Tongue (tissue), 2 donors: Measurements from ENCODE around the gene DDX42. TPM values are rescaled to one million over a fixed set of nuclear protein-coding genes. Genes with fewer than 3 reads are reported as not detected.

Experiments used
- DNase-seq: peaks from one replicate; pipeline ENCODE4 v3.0.0-alpha.2; 2015
- total RNA-seq: library from RNA; depleted of rRNA; stranded (reverse); fragments of >200 nt; gene quantifications from one replicate; pipeline ENCODE4 v1.2.3, GENCODE V29; 2014

The DDX42 gene
- total RNA-seq, 1 donor from 2014 or later: 105 TPM

DNA sequence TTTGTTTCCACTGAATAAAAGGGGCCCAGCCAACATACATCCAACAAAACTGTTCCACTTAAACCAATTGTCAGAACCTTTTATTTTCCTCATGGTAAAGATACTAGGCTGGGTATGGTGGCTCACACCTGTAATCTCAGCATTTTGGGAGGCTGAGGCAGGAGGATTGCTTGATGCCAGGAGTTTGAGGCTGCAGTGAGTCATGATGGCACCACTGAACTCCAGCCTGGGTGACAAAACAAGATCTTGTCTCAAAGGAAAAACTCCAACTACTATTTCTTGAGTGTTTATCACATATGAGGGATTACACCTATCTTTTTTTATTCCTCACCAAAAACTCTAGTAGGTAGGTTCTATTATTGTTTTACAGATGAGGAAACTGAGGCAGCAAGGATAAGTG, 48.6 kb downstream of the DDX42 start:
- DNase-seq: no peak

DNA sequence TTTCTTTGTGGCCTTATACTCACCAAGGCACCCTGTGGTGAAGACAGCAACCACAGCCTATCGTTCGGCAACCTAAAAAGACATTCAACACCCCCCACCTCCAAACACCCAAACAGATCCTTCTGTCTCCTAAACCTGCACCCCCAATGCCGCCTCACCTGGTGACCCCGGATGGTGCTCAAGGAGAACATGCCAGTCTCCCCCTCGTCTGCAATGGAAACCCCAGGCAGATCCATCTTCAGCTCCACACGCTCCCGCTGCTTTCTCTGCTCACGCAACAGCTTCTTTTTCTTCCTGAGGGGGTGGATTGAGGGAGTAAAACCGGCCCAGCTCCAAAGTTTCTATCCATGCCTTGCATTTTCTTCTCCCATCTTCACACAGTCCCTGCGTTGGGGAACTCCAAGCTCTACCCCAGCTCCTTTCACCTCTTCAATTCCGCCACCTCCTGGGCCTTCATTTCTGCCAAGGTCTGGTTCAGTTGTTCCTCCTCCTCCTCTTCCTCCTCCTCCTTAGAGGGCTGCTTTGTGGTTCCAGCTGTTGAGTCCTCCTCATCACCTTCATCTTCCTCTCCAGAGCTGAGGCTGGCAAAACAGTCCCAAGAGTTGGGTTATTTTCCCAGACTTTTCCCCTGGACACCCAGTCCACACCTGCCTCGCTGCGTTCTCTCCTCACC, 49.8 kb downstream of the DDX42 start:
- no peak for DNase-seq

DNA sequence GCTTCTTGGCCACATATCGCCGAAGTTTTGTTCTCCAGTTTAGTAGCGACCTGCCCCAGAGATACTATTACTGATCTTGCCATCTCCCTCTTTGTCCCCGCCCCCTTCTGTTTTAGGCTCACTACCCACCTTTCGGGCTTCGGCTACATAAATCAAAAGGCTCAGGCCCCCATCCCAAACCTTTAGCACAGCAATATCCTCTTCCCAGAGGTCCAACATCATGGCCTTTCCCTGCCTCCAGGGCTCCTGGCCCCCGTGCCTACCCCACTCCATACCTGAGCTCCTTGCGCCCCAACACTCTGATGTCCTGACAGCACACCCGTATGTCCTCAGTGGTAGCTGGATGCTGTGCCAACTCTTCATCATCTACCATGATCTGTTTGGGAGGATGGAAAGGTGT, 50.4 kb downstream of the DDX42 start:
- no peak for DNase-seq

DNA sequence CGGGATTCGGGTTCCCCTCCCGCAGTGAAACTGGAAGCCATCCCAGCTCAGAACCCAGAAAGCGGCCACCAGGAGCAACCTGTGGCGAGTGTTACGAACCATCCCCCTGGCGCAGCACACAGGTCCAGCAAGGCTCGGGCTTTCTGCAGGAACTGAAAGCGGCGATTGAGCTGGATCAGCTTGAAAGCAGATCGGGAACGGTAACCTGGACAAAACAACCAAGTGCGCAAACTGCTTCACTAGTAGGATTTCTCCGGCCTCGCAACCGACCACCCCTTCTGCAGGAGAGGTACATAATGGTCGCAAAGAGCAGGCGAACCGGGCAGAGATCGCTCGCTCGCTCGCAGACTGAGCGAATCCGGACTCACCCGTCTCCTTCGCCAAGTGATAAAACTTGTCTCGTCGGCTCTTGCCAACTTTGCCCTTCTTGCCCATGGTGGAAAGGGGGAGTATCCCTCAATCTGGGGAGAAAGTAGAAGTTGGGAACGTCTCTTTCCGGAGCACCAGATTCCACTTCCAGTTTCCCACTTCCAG, 52.6 kb downstream of the DDX42 start:
- DNase-seq: no peak

DNA sequence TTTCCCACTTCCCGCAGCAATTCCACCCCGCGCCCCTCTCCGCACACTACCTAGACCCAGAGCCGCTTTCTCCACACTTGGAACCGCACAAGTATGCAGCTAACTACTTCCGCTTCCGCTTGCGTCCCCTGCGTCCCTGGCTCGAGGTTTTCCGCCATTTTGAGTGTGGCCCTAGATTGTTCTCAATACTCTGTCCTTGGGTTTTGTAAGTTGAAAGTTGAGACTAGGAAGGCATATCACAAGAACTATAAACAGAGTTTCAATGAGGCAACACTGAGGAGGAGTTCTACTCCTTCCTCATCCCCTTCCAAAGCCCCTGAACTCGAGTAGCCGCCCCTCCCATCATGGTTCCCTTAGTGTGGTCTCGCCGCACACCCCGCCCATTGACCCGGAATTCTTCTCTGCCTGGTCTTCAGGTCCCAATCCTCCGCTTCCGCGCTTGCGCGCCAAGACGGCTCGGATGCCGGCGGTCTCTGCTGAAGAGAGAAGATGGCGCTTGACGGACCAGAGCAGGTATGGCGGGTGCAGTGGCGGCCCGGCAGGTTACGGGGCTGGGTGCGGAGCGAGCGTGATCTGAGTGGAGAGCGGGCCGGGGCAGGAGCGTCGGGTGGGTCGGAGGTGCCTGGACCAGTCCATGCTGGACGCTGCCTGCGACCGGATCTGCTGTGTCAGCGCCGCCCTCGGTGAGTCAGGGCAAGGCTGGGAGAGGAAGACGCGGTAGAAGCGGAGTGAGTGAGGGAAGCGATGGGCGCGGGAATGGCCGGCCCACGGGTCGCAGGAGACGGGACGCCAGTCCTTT, 53.2 kb downstream of the DDX42 start, which contains the start of the genes FTSJ3 and PSMC5:
FTSJ3 (minus strand) TSS at position 662 of the 799 bp plus-strand sequence. CDS start 761 bp downstream, outside the sequence.
PSMC5 (plus strand) TSS at position 430 of the 799 bp plus-strand sequence; CDS start at position 490, 60 bp downstream.
- DNase-seq: peak; percentile 99

DNA sequence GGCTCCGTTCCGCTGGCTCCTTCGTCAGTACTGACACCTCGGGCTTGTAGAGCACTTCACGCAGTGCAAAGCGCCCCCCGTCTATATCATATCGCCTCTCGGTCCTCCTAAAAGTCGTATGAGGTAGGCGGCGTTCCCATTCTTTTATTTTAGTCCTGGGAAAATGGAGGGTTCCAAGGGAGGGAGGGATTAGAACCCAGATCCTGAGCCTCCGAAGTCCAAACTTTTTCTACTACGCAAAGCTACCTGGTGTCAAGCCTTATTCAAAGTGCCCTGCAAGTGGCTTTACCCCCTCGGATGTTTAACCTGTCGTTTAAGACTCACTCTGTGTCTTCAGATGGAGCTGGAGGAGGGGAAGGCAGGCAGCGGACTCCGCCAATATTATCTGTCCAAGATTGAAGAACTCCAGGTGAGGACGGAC, 53.8 kb downstream of the DDX42 start:
- no peak for DNase-seq

DNA sequence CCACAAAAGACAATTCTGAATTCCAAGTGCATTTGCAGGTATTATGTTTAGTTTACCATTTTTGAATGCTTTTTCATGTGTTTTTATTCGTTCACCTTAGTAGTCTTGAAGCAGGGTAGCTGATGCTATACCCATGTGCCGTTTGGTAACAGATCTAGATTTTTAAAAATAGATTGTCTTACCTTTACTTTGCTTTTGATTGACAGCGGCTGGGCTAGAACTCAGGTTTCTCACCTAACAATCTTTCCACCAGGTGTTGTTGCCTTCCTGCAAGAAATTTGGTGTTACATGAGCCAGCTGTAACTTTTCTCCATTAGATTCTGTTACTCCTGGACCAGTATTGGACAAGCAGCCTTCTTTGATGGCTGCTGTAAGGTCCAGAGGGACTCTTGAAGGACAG, 55.0 kb downstream of the DDX42 start:
- DNase-seq: no peak

DNA sequence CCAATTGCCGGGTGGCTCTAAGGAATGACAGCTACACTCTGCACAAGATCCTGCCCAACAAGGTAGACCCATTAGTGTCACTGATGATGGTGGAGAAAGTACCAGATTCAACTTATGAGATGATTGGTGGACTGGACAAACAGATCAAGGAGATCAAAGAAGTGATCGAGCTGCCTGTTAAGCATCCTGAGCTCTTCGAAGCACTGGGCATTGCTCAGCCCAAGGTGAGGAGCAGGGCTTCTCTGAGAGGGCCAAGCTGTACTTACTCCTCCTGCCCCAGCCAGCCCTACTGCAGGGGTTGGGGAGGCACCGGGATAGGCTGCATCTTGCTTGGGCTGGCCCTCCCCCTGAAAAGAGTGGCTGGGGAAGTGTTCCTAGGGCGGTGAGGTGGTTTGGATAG, 56.3 kb downstream of the DDX42 start:
- DNase-seq: no peak

DNA sequence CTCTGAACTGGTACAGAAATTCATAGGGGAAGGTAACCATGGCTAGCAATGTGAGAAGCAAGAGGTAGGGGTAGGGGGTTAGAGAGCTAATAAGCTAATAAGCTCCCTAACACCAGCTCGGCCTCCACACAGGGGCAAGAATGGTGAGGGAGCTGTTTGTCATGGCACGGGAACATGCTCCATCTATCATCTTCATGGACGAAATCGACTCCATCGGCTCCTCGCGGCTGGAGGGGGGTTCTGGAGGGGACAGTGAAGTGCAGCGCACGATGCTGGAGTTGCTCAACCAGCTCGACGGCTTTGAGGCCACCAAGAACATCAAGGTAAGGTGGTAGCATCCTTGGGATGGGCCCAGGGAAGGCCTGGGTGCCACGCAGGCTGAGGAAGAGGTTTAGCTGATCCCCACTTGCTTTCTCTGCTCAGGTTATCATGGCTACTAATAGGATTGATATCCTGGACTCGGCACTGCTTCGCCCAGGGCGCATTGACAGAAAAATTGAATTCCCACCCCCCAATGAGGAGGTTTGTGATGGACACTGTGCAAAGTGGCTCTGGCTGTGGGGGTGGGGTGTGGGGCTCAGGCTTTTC, 57.0 kb downstream of the DDX42 start:
- DNase-seq: no peak

DNA sequence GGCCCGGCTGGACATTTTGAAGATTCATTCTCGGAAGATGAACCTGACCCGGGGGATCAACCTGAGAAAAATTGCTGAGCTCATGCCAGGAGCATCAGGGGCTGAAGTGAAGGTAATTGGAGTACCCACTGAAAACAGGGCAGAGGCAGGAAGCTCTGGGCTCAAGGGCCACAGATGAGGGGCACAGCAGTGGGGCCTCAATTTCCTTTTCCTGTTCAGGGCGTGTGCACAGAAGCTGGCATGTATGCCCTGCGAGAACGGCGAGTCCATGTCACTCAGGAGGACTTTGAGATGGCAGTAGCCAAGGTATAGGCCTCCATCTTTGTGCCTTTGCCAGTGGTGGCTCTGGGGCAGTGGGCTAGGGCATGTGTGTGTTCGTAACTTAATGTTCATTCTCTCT, 57.5 kb downstream of the DDX42 start:
- no peak for DNase-seq

DNA sequence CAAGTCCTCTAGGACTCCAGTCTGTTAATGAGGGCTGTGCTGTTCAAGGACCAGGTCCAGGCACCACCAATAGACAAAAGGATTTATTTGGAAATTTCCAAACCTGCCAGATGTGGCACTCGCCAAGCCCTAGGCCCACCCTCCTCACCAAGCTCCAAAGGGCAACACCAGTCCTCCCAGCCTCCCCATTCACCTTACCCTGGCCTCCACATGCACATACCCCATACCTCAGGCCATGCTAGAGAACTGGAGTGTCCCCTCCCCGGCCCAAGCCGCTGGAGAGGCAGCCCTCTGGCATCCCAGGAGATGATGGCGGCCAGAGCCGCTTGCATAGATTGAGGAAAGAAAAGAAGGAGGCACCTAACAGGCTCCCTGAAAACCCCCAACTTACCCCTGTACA, 58.0 kb downstream of the DDX42 start:
- no peak for DNase-seq

DNA sequence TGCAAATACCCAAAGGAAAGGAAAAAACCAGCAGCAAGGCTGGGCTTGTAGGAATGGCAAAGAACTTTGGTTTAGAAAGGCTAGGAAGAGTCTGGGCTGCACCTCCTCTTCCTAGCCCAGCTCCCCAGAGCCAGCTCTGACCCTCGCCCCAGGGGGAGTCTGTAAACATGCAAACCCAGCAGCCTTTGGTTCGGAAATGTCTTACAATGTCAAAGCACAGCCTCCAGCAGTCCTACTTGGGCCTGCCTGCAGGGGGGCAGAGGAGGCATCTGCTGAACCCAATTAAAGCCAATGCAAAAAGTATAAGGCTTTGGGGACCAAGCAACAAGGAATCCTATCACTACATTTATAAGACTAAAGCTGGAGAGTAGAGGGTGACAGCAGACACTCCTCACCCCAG, 58.5 kb downstream of the DDX42 start:
- no peak for DNase-seq

DNA sequence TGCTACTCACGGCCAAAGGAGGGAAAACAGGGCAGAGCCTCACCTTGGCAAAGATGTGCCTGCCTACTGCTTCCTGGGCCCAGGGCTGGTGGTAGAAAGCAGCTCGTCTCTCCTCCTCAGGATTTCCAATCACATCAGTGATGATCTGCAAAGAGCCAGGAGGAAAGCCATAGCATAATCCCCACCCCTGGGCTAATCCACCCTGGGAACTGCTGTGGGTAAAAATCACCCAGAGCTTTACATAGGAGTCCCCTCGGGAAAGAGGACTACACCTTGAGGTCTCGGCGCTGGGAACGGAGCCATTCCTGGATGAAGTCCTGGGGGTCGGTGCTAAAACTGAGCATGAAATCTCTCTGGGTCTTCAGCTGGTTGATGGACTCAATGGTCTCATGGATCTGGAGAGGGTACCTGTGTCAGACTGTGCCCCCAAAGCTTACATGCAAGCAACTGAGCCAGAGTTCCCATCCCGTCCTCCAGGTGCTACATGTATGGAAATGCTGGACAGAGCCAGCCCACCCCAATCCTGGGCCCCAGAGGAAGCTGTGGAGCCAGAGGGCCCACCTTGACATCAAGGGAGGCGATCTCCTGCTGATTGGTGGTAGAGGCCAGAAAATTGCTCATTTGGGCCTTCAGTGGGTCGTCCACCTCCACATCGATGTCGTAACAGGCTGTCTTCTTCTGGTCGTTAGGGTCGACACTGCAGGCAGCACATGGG, 59.2 kb downstream of the DDX42 start:
- no peak for DNase-seq

DNA sequence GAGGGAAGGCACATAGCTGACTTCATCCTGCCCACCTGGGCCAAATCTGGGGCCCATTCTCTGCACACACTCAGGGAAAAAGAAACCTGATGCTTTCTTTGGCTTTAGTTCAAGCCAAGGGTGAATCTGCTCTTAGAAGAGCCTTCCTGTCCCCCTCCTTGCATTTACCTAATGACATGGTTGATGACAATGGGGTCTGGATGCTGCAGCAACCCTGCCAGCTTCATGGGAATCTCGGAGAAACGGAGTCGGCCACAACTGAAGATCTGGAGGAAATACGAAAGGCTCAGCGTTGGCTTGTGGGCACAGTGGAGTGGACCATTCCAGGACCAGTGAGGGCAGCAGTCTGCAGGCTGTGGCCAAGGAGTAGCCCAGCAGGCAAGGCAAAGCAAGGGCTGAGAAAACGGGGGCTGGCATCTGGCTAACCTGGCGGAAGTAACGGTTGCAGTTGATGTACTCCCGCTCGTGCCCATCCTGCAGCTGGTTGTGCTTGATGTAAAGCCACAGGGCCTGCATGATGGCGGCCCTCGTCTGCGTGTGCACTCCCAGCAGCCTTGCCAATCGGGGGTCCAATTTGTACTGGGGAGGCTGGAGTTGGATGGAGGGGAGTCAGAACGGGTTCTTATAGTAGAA, 59.9 kb downstream of the DDX42 start:
- no peak for DNase-seq

DNA sequence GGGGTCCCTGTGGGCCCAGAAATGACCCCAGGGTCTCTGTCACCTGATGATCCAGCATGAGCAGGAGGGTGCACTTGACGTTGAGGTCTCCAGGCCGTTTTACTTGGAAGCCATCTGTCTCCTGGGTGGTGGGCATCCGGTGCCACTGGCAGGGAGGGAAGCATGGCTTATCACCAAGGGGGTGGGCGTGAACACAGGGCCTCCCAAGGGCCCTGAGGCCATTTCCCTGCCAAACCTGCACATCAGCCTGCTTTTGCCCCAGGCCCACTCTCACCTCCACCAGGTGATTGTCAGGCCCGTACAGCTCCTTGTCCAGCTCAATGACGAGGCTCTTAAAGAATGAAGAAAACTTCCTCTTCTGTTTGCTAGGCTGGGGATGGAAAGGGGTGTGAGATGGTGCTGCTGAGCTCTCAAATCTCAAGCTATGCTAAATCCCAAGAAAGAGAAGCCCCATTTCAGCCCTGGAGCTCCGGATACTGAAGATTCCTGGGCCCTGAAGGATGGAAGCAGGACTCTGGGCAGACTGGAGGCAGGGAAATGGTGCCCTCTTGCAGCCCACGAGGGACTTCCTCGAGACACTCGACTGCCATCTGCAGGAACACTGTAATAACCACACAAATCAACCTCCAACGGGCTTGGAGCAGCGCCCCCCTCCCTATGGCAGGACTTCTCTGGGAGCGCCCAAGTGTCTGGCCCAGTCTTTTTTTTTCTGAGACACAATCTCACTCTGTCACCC, 60.6 kb downstream of the DDX42 start:
- DNase-seq: peak; percentile 46

DNA sequence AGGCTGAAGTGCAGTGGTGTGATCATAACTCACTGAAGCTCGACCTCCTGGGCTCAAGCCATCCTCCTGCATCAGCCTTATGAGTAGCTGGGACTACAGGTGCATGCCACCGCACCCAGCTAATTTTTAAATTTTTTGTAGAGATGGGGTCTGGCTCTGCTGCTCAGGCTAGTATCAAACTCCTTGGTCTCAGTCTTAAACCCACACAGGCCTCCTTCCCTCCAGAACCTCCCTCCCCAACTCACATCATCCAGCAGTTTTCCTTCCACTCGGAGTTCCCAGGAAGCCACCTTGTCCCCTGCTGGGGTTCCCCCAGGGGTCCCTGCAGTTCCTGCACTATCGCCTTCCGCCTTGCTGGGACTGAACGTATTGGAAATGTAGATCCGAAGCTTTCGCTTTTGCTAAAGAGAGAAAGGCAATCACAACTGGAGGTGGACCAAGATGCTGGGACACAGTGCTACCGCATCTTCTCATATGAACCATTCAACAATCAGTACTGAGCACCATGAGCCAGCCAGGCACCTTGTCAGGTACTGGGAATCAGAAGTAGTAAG, 61.3 kb downstream of the DDX42 start:
- DNase-seq: no peak

DNA sequence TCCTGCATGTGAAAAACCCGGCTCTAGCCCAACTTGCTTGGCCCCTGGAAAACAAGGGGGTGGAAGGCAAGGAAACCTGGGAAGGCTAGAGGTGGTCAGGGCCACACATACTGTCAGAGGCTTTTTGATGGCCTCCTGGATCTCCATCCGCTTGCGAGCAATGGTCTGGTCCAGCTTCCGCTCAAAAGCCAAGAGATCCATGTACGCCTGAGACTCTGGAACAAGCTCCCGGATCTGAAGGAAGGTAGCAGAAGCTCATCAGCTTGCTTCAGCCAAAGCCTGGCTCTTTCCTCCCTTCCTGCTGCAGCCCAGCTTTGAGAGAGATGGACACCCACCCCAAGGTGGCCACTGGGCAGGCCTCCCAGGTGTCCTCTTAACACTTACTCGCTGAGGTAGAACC, 62.8 kb downstream of the DDX42 start:
- no peak for DNase-seq

DNA sequence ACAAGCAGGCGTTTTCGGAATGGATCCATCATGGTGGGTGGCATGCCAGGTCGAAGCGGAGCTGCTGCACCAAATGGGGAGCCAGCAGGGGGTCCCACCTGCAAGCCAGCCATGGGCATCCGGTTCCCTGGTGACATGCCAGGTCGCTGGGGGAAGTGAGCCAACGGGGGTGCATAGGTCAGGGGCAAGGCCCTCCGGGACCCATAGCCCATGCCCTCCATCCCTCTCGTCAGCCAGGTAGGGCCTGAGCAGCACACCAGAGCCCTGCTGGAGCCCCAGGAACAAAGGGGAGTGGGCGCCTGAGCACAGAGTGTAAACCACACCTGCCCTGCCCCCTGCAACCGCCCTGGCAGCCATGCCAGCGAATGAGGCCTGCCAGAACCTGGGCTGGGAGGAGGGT, 63.5 kb downstream of the DDX42 start:
- no peak for DNase-seq

DNA sequence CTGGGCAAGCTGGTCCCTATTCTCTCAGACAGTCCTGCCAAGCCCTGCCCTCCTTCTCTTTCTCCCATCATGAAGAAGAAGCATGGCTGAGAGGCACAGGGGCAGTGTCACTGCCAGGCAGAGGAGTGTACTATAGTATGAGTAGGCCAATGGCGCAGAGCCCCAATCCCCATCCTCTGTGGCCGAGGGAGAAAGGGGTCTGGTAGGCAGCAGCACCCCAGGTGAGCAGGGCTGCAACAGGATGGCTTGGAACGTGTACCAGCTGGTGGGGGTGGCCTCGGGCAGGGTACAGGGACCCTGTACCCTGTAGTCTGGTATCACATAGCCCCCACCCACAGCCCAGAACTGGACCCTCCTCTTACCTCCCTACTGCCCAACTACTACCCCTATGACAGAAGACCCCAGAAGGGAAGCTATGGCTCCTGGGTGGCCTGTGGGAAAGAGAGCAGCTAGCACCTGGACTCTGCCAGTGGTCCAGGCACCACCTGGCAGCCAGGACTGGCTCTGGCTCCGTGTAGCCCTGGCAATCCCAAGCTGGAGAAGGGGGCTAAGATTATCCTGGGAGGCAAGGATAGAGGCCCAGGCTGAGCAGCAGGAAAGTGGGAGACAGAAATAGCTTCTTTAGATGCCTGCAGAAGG, 64.1 kb downstream of the DDX42 start:
- no peak for DNase-seq

DNA sequence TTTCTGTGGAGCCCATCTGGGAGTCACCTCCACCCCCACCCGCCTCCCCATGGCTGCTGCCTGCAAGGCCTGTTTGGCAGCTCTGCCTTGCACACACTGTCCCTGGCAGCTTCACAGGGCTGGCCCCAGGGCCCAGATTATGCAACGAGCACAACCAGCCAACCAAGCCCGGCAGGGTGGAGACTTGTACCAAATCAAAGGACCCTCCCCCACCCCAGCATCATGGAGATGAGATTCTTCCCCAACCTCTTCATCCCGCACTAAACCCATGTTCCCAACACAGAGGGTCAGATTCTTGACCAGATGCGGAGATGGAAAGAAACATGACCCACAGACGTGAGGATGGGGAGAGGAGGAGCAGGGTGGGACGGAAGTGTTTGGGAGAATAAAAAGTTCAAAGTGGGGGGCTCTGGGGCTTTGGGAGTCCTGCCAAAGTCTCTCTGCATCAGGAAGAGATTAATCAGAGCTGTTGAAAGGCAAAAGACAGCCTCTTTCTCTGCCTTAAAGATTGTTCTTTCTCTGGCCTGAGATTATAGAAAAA, 64.7 kb downstream of the DDX42 start:
- DNase-seq: peak; percentile 90
